Activated CD4-positive, alpha-beta memory T cell treated with anti-CD3 and anti-CD28 coated beads, Interleukin-2, amount 10 ng/mL, durations not matched to agents 7 days and 5 days (primary cell): Measurements from ENCODE around the gene CNNM1. TPM values are rescaled to one million over a fixed set of nuclear protein-coding genes. Genes with fewer than 3 reads are reported as not detected.

Experiments used
- total RNA-seq, 2 experiments: library from RNA; stranded (reverse); gene quantifications; one replicate each; pipeline ENCODE4 v1.2.3, GENCODE V29; 2021

Gene CNNM1
- total RNA-seq, 2 experiments from 2014 or later, result 0.08 TPM

Other genes with a start within 250 kb of the CNNM1 start
- gene HPSE2, start 93.5 kb upstream of the CNNM1 start, total RNA-seq, result not detected
- 10 to 100 TPM; 36.0 to 36.9 TPM for gene GOT1, start 101.3 kb downstream of the CNNM1 start, total RNA-seq
- gene NKX2-3, start 203.6 kb downstream of the CNNM1 start, total RNA-seq, result not detected